Activated T-cell treated with anti-CD3 and anti-CD28 coated beads, Interleukin-2, amount 50 U/mL, for 72 hours (primary cell): ENCODE data around the gene VGLL4. TPM values are rescaled to one million over a fixed set of nuclear protein-coding genes. Genes with fewer than 3 reads are reported as not detected.

Experiments
- ATAC-seq, 2 donors: fragments of 150-1000 bp; cut with Tn5 transposase; replicated peaks in 1 of 2; 2 replicates each; pipeline ENCODE4 v1.10.0; 2021; ENCODE audit warnings: moderate library complexity in 2 of 2, mild to moderate bottlenecking in 1 of 2
- DNase-seq, 2 donors: peaks; one replicate each; pipeline ENCODE4 v3.0.0; 2021 to 2022; ENCODE audit warnings: mixed read lengths in 1 of 2
- H3K27ac Mint-ChIP-seq: one replicate; pipeline ENCODE4 v1.8.0; 2022; ENCODE audit warnings: mild to moderate bottlenecking, moderate library complexity, mixed read lengths
- H3K27me3 Mint-ChIP-seq: one replicate; pipeline ENCODE4 v1.8.0; 2022; ENCODE audit warnings: low read depth, mixed read lengths
- H3K36me3 Mint-ChIP-seq, 2 donors: one replicate each; pipeline ENCODE4 v1.8.0; 2022; ENCODE audit warnings: mixed read lengths in 2 of 2, mild to moderate bottlenecking in 1 of 2; ENCODE audit not compliant: insufficient read depth in 2 of 2
- H3K4me1 Mint-ChIP-seq: one replicate; pipeline ENCODE4 v1.8.0; 2022; ENCODE audit warnings: low read depth, mixed read lengths
- H3K4me3 Mint-ChIP-seq, 2 donors: one replicate each; pipeline ENCODE4 v1.8.0; 2022; ENCODE audit warnings: mild to moderate bottlenecking in 2 of 2, mixed read lengths in 2 of 2, moderate library complexity in 2 of 2
- H3K9me3 Mint-ChIP-seq, 2 donors: one replicate each; pipeline ENCODE4 v1.8.0; 2022; ENCODE audit warnings: mixed read lengths in 2 of 2
- total RNA-seq, 2 donors: library from RNA; stranded (reverse); gene quantifications; one replicate each; pipeline ENCODE4 v1.2.3, GENCODE V29; 2022

The VGLL4 gene
- total RNA-seq, 2 donors from 2014 or later: 22.3 to 23.7 TPM

DNA sequence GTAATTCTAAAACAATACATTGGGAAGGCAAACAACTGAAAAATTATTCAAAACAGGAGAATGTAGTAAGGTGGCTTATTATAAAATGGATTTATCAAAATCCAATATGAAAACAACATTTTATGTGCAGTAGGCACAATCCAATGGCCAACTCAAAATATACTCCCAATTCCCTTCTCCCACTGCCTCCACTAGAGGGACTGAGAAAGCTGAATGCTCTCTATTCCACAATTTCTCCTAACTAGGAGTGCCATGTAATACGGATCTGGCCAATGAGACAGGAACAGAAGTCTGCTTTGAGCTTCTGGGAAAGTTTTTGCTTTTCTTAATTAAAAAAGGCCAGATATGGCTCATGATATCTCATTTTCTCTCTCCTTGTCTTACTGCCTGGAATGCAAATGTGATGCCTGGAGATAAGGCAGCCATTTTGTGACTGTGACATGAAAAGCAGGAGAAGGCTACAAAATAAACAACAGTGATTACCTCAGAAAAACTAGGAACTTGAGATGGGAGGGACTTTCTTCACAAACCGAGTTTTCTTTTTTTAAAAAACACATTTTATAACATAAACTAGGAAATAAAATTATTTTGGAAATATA, 18.8 kb upstream of the VGLL4 start:
- no peaks in the 10 kb centered on the region for H3K4me1 Mint-ChIP-seq
- H3K36me3 Mint-ChIP-seq: no peaks in the 10 kb centered on the region
- DNase-seq (no peak), ATAC-seq (no peak)
- no peak overlapping the region for H3K4me3 Mint-ChIP-seq
- H3K27me3 Mint-ChIP-seq: no peaks in the 10 kb centered on the region
- no peaks in the 10 kb centered on the region for H3K9me3 Mint-ChIP-seq
- H3K27ac Mint-ChIP-seq: no peak overlapping the region

DNA sequence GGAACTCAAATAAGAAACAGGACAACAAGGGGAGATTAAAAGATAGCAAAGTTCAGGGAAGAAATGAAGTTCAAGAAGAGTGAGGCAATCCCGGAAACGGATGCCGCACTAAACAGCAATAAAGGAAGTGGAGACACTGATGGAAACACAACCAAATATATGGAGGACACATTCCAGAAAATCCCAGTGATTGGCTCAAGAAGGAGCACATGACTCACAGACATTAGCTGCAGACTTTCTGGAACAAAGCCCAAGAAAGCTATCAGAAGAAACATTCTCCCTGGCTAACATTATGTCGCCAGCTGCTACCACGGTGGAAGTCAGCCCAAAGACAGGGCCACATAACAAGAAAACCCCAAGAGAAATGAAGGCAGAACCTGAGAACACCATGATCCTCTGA, 18.1 kb upstream of the VGLL4 start:
- no peak overlapping the region for H3K27ac Mint-ChIP-seq
- H3K4me3 Mint-ChIP-seq: no peak overlapping the region
- no peaks in the 10 kb centered on the region for H3K4me1 Mint-ChIP-seq
- no peaks in the 10 kb centered on the region for H3K9me3 Mint-ChIP-seq
- no peaks in the 10 kb centered on the region for H3K27me3 Mint-ChIP-seq
- DNase-seq (no peak), ATAC-seq (no peak)
- no peaks in the 10 kb centered on the region for H3K36me3 Mint-ChIP-seq

DNA sequence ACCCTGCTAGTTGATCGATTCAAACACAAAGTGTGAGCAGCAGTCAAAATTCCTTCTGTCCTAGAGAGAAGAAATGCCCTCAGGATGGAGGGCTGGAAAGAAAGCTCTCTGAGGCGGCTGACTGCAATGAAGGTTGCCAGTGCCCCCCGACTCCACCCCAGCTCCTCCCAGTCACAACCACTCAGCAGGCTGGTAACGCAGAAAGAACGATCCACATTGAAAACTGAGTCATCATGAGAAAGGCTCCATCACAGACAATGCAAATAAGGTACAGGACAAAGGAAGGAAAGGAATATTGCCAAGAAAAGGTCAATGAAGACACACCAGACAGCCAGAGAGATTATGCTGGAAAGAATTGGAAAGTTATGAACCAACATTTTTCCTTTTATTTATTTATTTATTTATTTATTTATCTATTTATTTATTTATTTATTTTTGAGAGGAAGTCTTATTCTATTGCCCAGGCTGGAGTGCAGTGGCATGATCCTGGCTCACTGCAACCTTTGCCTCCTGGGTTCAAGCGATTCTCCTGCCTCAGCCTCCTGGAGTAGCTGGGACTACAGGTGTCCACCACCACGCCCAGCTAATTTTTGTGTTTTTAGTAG, 17.4 kb upstream of the VGLL4 start:
- no peaks in the 10 kb centered on the region for H3K36me3 Mint-ChIP-seq

DNA sequence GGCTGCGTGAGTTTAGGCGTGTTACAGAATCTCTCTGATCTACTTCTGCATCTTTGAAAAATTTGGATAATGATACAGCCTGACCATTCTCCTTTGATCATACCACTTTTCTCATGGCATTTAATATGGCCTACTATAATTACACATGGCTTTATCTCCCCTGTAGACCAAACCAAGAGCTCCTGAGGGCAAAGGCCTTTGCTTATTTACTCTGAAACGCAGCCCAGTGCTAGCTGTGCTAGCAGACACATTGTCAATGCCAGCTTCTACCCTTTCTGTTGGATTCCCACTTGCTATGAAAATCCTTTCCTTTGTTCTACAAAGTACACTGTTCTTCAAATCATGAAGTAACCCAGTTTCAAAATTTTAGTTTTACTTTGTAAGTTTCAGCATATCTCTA, 16.5 kb upstream of the VGLL4 start:
- ATAC-seq: no peak
- no peaks in the 10 kb centered on the region for H3K9me3 Mint-ChIP-seq
- DNase-seq: no peak
- H3K36me3 Mint-ChIP-seq: no peaks in the 10 kb centered on the region
- H3K27ac Mint-ChIP-seq: no peak overlapping the region
- no peaks in the 10 kb centered on the region for H3K27me3 Mint-ChIP-seq
- H3K4me1 Mint-ChIP-seq: peaks cover 6% of the 10 kb centered on the region
- no peak overlapping the region for H3K4me3 Mint-ChIP-seq

More for the DNA sequence above, 17.4 kb upstream of the VGLL4 start:
- no peak for ATAC-seq
- no peak for DNase-seq
- Mint-ChIP-seq H3K4me1 (no peaks in the 10 kb centered on the region), H3K9me3 (no peaks in the 10 kb centered on the region), H3K27me3 (no peaks in the 10 kb centered on the region), H3K4me3 (no peak overlapping the region), H3K27ac (no peak overlapping the region)

DNA sequence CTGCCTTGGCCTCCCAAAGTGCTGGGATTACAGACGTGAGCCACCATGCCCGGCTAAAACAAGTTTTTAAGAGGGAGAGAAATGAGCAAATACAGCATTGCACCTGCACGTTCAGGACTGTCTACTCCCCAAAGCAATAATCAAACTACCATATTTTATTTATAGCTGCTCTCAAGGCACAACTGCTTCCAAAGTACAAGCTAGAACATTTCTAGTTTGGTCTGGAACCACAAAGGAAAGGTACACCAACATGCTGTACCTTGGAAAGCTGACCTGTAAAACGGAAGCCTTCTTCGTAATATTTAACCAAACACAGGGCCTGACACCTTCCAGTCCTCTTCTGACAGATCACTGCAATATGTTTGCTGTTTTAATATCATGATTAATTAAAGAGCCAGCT, 14.5 kb upstream of the VGLL4 start:
- Mint-ChIP-seq H3K9me3 (no peaks in the 10 kb centered on the region), H3K4me3 (no peak overlapping the region), H3K4me1 (peaks cover 6% of the 10 kb centered on the region), H3K36me3 (no peaks in the 10 kb centered on the region), H3K27ac (no peak overlapping the region), H3K27me3 (no peaks in the 10 kb centered on the region)
- DNase-seq (no peak), ATAC-seq (no peak)

DNA sequence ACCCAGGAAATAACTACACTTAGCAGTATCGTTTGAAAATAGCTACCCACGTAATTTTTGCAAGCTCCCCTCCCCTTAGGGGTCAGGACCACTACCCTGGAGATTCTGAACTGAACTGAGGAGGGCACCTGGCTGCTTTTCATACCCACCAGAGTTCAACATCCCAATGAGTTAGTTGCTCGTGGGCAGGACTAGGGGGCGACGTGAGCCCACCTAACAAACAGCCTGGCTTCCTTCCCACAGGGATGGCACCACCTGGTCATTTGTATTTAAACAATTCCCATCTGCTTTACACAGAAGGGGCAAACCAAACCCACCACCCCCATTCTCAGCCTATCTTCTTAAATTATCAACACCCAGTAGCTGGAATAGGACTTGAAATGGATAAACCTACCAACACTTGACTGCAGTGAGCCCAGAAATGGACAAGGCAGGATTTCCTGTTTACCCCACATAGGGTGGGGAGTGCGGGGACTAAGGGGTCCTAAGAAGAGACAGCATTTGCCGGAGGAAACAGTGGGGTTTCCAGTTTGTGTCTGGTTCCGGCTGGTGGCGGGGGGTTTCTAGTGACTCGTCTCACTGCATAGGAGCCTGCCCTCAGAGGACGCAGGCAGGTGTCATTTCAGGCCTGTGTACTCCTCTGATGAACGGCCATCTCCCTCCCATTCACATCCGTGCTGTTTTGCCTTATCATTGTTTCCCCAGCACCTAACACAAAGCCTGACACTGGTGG, 11.6 kb upstream of the VGLL4 start:
- DNase-seq (peak; percentile 37 to 38), ATAC-seq (peak; percentile 87 to 92)
- Mint-ChIP-seq H3K27ac (no peak overlapping the region), H3K27me3 (no peaks in the 10 kb centered on the region), H3K36me3 (no peaks in the 10 kb centered on the region), H3K4me3 (no peak overlapping the region), H3K4me1 (peaks cover 6% of the 10 kb centered on the region), H3K9me3 (no peaks in the 10 kb centered on the region)

DNA sequence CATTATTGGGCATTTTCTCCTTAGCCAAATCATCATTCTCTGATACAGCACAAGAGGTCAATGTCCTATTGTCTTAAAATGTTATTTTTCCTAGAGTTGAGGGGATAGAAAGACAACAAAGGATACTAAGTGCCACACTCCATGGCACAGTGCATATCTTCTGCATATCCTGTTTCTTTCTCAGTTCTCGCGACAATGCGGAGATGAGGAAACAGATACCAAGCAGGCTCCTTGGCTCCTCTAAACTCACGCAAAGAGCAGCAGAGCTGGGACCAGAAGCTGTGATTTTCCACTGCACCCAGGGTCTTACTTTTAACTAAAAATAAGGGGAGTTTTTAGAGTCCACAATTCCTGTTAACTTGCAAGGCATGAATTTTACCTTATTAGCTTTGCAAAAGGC, 10.5 kb upstream of the VGLL4 start:
- ATAC-seq (no peak), DNase-seq (no peak)
- peaks cover 6% of the 10 kb centered on the region for H3K4me1 Mint-ChIP-seq
- H3K27ac Mint-ChIP-seq: no peak overlapping the region
- H3K27me3 Mint-ChIP-seq: no peaks in the 10 kb centered on the region
- no peaks in the 10 kb centered on the region for H3K9me3 Mint-ChIP-seq
- H3K36me3 Mint-ChIP-seq: no peaks in the 10 kb centered on the region
- H3K4me3 Mint-ChIP-seq: no peak overlapping the region

DNA sequence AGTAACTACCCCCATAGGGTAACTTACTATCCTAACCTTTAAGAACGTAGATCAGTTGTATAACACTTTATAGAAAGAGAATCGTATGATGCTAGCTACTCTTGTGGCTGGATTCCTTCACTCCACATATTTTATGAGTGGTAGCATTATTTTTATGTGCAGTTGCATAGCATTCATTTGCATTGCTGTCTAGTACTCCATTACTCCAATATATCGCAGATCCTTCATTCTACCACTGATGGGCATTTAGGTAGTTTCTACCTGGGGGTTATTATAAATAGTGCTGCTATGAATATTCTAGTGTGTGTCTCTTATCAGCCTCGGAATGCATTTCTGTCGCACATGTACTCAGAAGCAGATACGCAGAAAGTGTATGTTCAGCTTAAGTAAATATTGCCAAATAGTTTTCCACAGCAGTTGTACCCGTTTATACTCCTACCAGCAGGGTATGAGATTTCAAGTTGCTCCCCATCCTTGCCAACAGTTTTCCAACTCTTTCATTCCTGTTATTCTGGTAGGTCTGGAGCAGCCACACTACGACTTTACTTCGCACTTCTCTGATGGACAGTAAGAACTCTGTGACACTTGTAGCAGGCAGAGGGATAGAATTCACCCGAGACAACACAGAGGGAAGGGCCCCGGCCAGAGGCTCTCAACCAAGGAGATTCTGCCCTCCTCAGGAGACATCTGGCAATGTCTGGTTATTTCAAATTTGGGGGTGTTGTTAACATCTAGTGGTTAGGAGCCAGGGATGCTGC, 9.8 kb upstream of the VGLL4 start:
- no peak overlapping the region for H3K27ac Mint-ChIP-seq
- H3K36me3 Mint-ChIP-seq: no peaks in the 10 kb centered on the region
- no peak overlapping the region for H3K4me3 Mint-ChIP-seq
- H3K4me1 Mint-ChIP-seq: peaks cover 6% of the 10 kb centered on the region
- ATAC-seq (no peak), DNase-seq (no peak)
- no peaks in the 10 kb centered on the region for H3K27me3 Mint-ChIP-seq
- H3K9me3 Mint-ChIP-seq: no peaks in the 10 kb centered on the region

DNA sequence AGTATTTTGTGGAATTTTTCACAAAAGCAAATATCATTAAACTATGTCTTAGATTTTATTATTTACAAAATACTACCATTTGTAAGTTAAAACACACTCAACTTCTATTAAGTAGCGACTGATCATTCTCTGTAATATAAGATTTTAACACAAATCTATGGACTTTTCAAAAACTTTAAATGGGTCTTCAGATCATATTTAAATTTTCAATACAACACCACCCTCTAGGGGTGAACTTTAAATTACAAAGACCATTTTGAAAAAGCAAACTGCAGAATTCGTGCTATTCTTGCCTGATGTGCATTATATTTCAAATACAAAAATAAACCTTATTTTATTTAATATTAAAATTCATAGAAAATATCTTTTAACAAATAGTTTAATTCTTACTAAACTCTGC, 8.2 kb upstream of the VGLL4 start:
- no peak for ATAC-seq
- no peaks in the 10 kb centered on the region for H3K27me3 Mint-ChIP-seq
- DNase-seq: no peak
- no peak overlapping the region for H3K4me3 Mint-ChIP-seq
- H3K4me1 Mint-ChIP-seq: peaks cover 6% of the 10 kb centered on the region
- H3K9me3 Mint-ChIP-seq: no peaks in the 10 kb centered on the region
- no peak overlapping the region for H3K27ac Mint-ChIP-seq
- H3K36me3 Mint-ChIP-seq: no peaks in the 10 kb centered on the region

DNA sequence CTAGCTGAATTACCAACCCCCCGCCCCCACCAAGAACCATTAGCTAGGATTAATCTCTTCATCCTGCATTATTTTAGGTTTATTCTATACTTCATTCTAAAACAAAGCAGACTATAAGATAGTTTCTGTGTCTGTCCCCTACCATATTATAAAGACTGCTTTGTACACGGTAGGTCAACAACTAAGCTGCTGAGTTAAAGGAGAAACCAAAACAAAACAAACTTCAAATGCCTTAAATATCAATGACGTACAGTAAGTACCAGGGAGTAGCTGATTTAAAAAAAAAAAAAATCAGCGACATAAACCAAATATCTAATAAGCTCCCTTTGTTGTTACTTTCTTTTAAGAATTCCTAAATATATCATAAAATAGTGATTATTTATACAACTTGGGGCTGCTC, 7.8 kb upstream of the VGLL4 start:
- no peak for DNase-seq
- Mint-ChIP-seq H3K27ac (no peak overlapping the region), H3K36me3 (no peaks in the 10 kb centered on the region), H3K9me3 (no peaks in the 10 kb centered on the region), H3K27me3 (no peaks in the 10 kb centered on the region), H3K4me1 (peaks cover 6% of the 10 kb centered on the region), H3K4me3 (no peak overlapping the region)
- ATAC-seq: no peak

DNA sequence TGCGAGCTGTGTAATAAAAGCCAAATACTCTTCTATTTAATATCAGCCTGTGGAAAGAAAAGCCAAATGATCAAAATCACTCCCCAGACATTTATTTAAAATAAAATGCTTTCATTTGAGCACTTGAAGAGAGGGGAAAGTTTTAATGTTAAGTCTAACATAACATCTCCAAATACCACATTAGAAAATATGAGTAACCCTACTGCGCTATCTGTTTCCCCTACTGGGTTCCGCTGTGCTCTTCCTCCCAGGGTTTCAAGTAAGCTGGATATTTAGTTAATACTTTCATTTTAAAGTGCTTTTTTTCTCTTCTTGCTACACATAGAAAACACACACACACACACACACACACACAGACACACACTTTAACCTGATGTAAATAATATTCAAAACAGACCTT, 6.7 kb upstream of the VGLL4 start:
- Mint-ChIP-seq H3K27ac (peak overlapping the region; percentile 77), H3K9me3 (no peaks in the 10 kb centered on the region), H3K4me1 (peaks cover under 1% of the 10 kb centered on the region), H3K36me3 (no peaks in the 10 kb centered on the region), H3K4me3 (peak overlapping the region in 1 of 2 donors; percentile 28), H3K27me3 (no peaks in the 10 kb centered on the region)
- DNase-seq (no peak), ATAC-seq (no peak)

DNA sequence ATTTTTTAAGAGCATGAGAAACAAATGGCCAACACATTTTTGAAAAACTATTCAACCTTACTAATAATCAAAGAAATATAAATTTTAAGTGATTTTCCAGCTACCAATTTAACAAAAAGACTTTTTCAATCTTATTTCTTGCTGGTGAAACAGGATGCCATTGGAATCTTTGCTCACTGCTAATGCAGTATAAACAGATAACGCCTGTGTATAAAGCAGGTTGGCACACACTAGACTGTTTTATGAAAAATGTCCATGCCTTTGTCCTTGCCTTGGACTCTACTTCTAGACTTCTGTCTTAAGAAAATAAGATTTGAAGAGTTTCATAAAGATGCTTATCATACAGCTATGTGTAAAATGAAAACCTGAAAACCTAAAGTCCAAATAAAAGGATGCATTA, 5.0 kb upstream of the VGLL4 start:
- H3K4me3 Mint-ChIP-seq: no peak overlapping the region
- H3K36me3 Mint-ChIP-seq: no peaks in the 10 kb centered on the region

DNA sequence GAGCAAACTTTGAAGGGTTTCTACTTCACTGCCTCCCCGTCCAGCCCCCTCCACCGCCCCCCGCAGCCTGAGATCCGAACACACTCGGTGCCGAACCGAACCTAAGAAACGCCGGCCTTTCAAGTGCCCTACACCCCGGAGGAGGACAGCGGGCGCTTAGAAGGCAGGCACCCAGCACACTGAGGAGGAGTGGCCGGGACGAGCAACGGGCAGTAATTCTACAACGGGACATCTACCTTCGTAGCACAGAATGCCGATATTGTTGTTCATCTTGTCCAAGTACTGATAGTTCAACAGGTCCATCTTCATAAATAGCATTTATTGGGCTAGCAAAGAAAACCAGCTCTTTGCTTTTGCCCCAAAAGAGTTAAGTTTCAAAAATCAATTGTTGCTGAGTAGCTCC, 513 bp downstream of the VGLL4 start:
- Mint-ChIP-seq H3K27ac (peak overlapping the region; percentile 99), H3K9me3 (no peaks in the 10 kb centered on the region)
- peak; percentile 31 to 33 for DNase-seq

More for the DNA sequence above, 5.0 kb upstream of the VGLL4 start:
- ATAC-seq (no peak), DNase-seq (no peak)
- Mint-ChIP-seq H3K4me1 (peaks cover 8% of the 10 kb centered on the region), H3K9me3 (no peaks in the 10 kb centered on the region), H3K27me3 (no peaks in the 10 kb centered on the region), H3K27ac (no peak overlapping the region)

More for the DNA sequence above, 513 bp downstream of the VGLL4 start:
- Mint-ChIP-seq H3K4me1 (peaks cover 51% of the 10 kb centered on the region), H3K36me3 (peaks cover 2 to 4% of the 10 kb centered on the region in 2 donors), H3K27me3 (no peaks in the 10 kb centered on the region), H3K4me3 (peak overlapping the region; percentile 99 to 100)
- peak; percentile 48 to 52 for ATAC-seq
